Keratinocyte (primary cell): ENCODE data around the gene LRRC38.

Source experiments
- CTCF ChIP-seq, 3 experiments: IDR thresholded peaks in 1 of 3; conservative IDR thresholded peaks in 1 of 3; optimal IDR thresholded peaks in 1 of 3; 2 replicates in 2 of 3; 3 replicates in 1 of 3; pipeline versions ENCODE3 to v1.5.1; 2011; ENCODE audit warnings: low read length in 3 of 3, mild to moderate bottlenecking in 3 of 3, moderate library complexity in 2 of 3, control low read depth in 1 of 3, inconsistent platforms in 1 of 3; ENCODE audit not compliant: insufficient read depth in 2 of 3; ENCODE audit errors: extremely low read depth in 1 of 3
- EZH2 ChIP-seq: IDR thresholded peaks from one replicate; pipeline ENCODE4 v1.6.1; 2012; ENCODE audit warnings: inconsistent platforms, mild to moderate bottlenecking, low read length, moderate library complexity

GRCh38 chr1:13487143-13487868 lies 26.5 kb downstream of the LRRC38 start:
- no peak for TF ChIP-seq CTCF (optimal IDR thresholded peaks at IDR 0.05 in 1 of 3, IDR thresholded peaks at IDR 0.05 in 1 of 3, conservative IDR thresholded peaks at IDR 0.05 in 1 of 3; ENCODE audit: extremely low read depth in 1 of 3, insufficient read depth in 2 of 3, low read length in 3 of 3)
- no peak for TF ChIP-seq EZH2
